H1 (cell line): Measurements from ENCODE around the gene PLPP2. TPM values are rescaled to one million over a fixed set of nuclear protein-coding genes. Genes with fewer than 3 reads are reported as not detected.

Source experiments
- CTCF ChIA-PET: fragments of 300-600 bp; sonication (Branson Sonifier 250); formaldehyde crosslinking; loops from one replicate; lab custom pipeline; 2021; ENCODE audit not compliant: partially characterized antibody; lab: Charles Lee
- POLR2A ChIA-PET: fragments of 300-600 bp; sonication (Branson Sonifier 250); formaldehyde crosslinking; loops from one replicate; lab custom pipeline; 2021; ENCODE audit warnings: inconsistent platforms; ENCODE audit not compliant: partially characterized antibody; lab: Charles Lee
- DNase-seq, 2 experiments: peaks; one replicate each; pipeline versions ENCODE4 v3.0.0 to v3.0.0-alpha.2; 2010 to 2022; ENCODE audit warnings: low spot score in 2 of 2, low read depth in 1 of 2, mixed read lengths in 1 of 2
- FAIRE-seq: peaks from 2 replicates; lab custom pipeline; 2011; peaks lifted over from hg19 to GRCh38; lab: Jason Lieb, UNC
- H2AFZ ChIP-seq: 2 replicates; pipeline ENCODE4 v1.8.1; 2012; ENCODE audit warnings: low read length, inconsistent platforms
- H2AK5ac ChIP-seq: 2 replicates; pipeline ENCODE4 v1.6.1; 2013; ENCODE audit warnings: low read depth, low read length
- H2BK120ac ChIP-seq: replicated peaks from 2 replicates; pipeline ENCODE3; 2013; ENCODE audit warnings: low read depth, low read length, inconsistent platforms
- H2BK12ac ChIP-seq: 2 replicates; pipeline ENCODE4 v1.6.1; 2013; ENCODE audit warnings: low read depth, low read length
- H2BK15ac ChIP-seq: 2 replicates; pipeline ENCODE4 v1.6.1; 2013; ENCODE audit warnings: low read length
- H2BK20ac ChIP-seq: 2 replicates; pipeline ENCODE4 v1.6.1; 2013; ENCODE audit warnings: low read length
- H2BK5ac ChIP-seq: 2 replicates; pipeline ENCODE4 v1.6.1; 2013; ENCODE audit warnings: low read depth, low read length
- H3K14ac ChIP-seq: 2 replicates; pipeline ENCODE4 v1.6.1; 2013; ENCODE audit warnings: inconsistent platforms; ENCODE audit not compliant: insufficient read length
- H3K18ac ChIP-seq: 2 replicates; pipeline ENCODE4 v1.6.1; 2013; ENCODE audit warnings: low read length; ENCODE audit errors: extremely low read depth
- H3K23ac ChIP-seq: 2 replicates; pipeline ENCODE4 v1.6.1; 2013; ENCODE audit warnings: inconsistent platforms; ENCODE audit not compliant: insufficient read length
- H3K23me2 ChIP-seq: 2 replicates; pipeline ENCODE4 v1.6.1; 2013; ENCODE audit warnings: low read depth, low read length
- H3K27ac ChIP-seq: 2 replicates; pipeline ENCODE4 v1.6.1; 2011; ENCODE audit warnings: low read depth, low read length, inconsistent platforms
- H3K27me3 ChIP-seq, 4 experiments: replicated peaks in 1 of 4; 1 replicate in 1 of 4; 2 replicates in 3 of 4; pipeline versions ENCODE4 v1.6.1 to v1.8.1; 2011 to 2013; ENCODE audit warnings: low read length in 3 of 4, mild to moderate bottlenecking in 3 of 4, inconsistent platforms in 2 of 4, mixed read lengths in 2 of 4, moderate library complexity in 1 of 4; ENCODE audit not compliant: control insufficient read depth in 3 of 4, insufficient read depth in 3 of 4; ENCODE audit errors: extremely low read depth in 1 of 4
- H3K36me3 ChIP-seq, 4 experiments: 2 replicates each; pipeline versions ENCODE4 v1.6.1 to v1.8.1; 2011 to 2013; ENCODE audit warnings: mild to moderate bottlenecking in 4 of 4, low read length in 3 of 4, moderate library complexity in 2 of 4, control low read depth in 1 of 4, inconsistent platforms in 1 of 4; ENCODE audit not compliant: insufficient read depth in 4 of 4, control insufficient read depth in 2 of 4
- H3K4ac ChIP-seq: replicated peaks from 2 replicates; pipeline ENCODE3; 2013; ENCODE audit warnings: low read length, low read depth, mixed read lengths, inconsistent platforms; ENCODE audit not compliant: insufficient read length
- H3K4me1 ChIP-seq, 4 experiments: replicated peaks in 1 of 4; 1 replicate in 1 of 4; 2 replicates in 3 of 4; pipeline versions ENCODE4 v1.6.1 to v1.8.1; 2011 to 2013; ENCODE audit warnings: low read length in 3 of 4, inconsistent platforms in 2 of 4, mixed read lengths in 1 of 4; ENCODE audit not compliant: insufficient read depth in 4 of 4, control insufficient read depth in 3 of 4
- H3K4me2 ChIP-seq, 2 experiments: 2 replicates each; pipeline versions ENCODE4 v1.6.1 to v1.8.1; 2011 to 2013; ENCODE audit warnings: low read depth in 2 of 2, low read length in 2 of 2, control low read depth in 1 of 2, inconsistent platforms in 1 of 2, mild to moderate bottlenecking in 1 of 2; ENCODE audit not compliant: insufficient read depth in 1 of 2
- H3K4me3 ChIP-seq, 4 experiments: fragments of 200-600, 300-600 bp in 1 of 4; sonication (generic), shearing (Covaris generic), sonication (Bioruptor Twin) in 1 of 4; 2 replicates each; pipeline versions ENCODE4 v1.5.1 to v1.8.1; 2011 to 2016; ENCODE audit warnings: low read length in 4 of 4, low read depth in 3 of 4, control low read depth in 2 of 4, inconsistent platforms in 2 of 4, mild to moderate bottlenecking in 2 of 4, mixed read lengths in 1 of 4, moderate library complexity in 1 of 4; ENCODE audit not compliant: insufficient read depth in 2 of 4; ENCODE audit errors: extremely low read depth in 1 of 4
- H3K56ac ChIP-seq: replicated peaks from 2 replicates; pipeline ENCODE3; 2013; ENCODE audit warnings: low read depth, mild to moderate bottlenecking, mixed read lengths, low read length, inconsistent platforms; ENCODE audit not compliant: insufficient read length
- H3K79me1 ChIP-seq: 2 replicates; pipeline ENCODE4 v1.6.1; 2013; ENCODE audit warnings: low read depth, low read length, control low read depth
- H3K79me2 ChIP-seq, 2 experiments: 2 replicates each; pipeline versions ENCODE4 v1.6.1 to v1.8.1; 2012 to 2013; ENCODE audit warnings: low read length in 2 of 2, mild to moderate bottlenecking in 2 of 2, inconsistent platforms in 1 of 2; ENCODE audit not compliant: insufficient read depth in 2 of 2, control insufficient read depth in 1 of 2
- H3K9ac ChIP-seq, 4 experiments: replicated peaks in 1 of 4; 1 replicate in 1 of 4; 2 replicates in 3 of 4; pipeline versions ENCODE4 v1.6.1 to v1.8.1; 2011 to 2013; ENCODE audit warnings: low read depth in 3 of 4, low read length in 3 of 4, control low read depth in 2 of 4, mild to moderate bottlenecking in 2 of 4, moderate library complexity in 2 of 4, inconsistent platforms in 1 of 4; ENCODE audit errors: extremely low read depth in 1 of 4
- H3K9me3 ChIP-seq, 2 experiments: 2 replicates each; pipeline versions ENCODE4 v1.6.1 to v1.8.1; 2012 to 2013; ENCODE audit warnings: mild to moderate bottlenecking in 2 of 2, moderate library complexity in 2 of 2, control low read depth in 1 of 2, inconsistent platforms in 1 of 2, low read depth in 1 of 2, low read length in 1 of 2, mixed read lengths in 1 of 2; ENCODE audit not compliant: insufficient read depth in 2 of 2
- H4K20me1 ChIP-seq, 2 experiments: replicated peaks in 1 of 2; 2 replicates each; pipeline versions ENCODE3 to v1.8.1; 2011 to 2013; ENCODE audit warnings: inconsistent platforms in 2 of 2, low read length in 2 of 2, mild to moderate bottlenecking in 1 of 2; ENCODE audit not compliant: insufficient read depth in 2 of 2, control insufficient read depth in 1 of 2
- H4K5ac ChIP-seq: 2 replicates; pipeline ENCODE4 v1.6.1; 2013; ENCODE audit warnings: low read length, low read depth, mixed read lengths, inconsistent platforms; ENCODE audit not compliant: insufficient read length
- H4K8ac ChIP-seq: 2 replicates; pipeline ENCODE4 v1.8.0; 2013; ENCODE audit warnings: mild to moderate bottlenecking, moderate library complexity, low read length, inconsistent platforms; ENCODE audit not compliant: insufficient read depth; ENCODE audit errors: extremely low read depth
- H4K91ac ChIP-seq: replicated peaks from 2 replicates; pipeline ENCODE3; 2013; ENCODE audit warnings: low read length, mixed read lengths, inconsistent platforms; ENCODE audit not compliant: insufficient read length
- KDM5A ChIP-seq: fragments of 200-600 bp; IDR thresholded peaks from 2 replicates; pipeline ENCODE4 v1.7.1; 2012; ENCODE audit warnings: mild to moderate bottlenecking, low read length, inconsistent platforms, mixed read lengths
- WGBS, 2 experiments: shearing (Covaris generic) in 1 of 2; methylation state at CpG; one replicate each; pipeline versions ENCODE4 v1.1.6 to v1.1.7; 2013 to 2015; ENCODE audit warnings: low lambda C conversion rate in 2 of 2, mixed read lengths in 2 of 2, inconsistent platforms in 1 of 2, low coverage in 1 of 2, missing lambda C conversion rate in 1 of 2; ENCODE audit not compliant: insufficient replicate concordance in 2 of 2, insufficient coverage in 1 of 2, insufficient read length in 1 of 2; ENCODE audit errors: extremely low coverage in 1 of 2, missing lambda C conversion rate in 1 of 2; 5-methylcytosine and 5-hydroxymethylcytosine counted together
- polyA plus RNA-seq, 7 experiments: library from polyadenylated mRNA; depleted of rRNA in 3 of 7; stranded (reverse) in 5 of 7; unstranded in 2 of 7; fragments of >200 nt in 5 of 7; fragments of 200-250 nt in 2 of 7; gene quantifications; 1 replicate in 5 of 7; 2 replicates in 1 of 7; 4 replicates in 1 of 7; pipeline versions ENCODE4 v1.2.1 to v1.2.3, GENCODE V29; 2011 to 2013; ENCODE audit warnings: missing spikeins in 2 of 7, mixed read lengths in 2 of 7
- total RNA-seq: library from RNA; stranded (reverse); fragmentation: NEBNext Ultra II Directional; extraction: Animal tissue kit (Norgen Biotek cat#: 25700); gene quantifications from 2 replicates; pipeline ENCODE4 v1.2.1, GENCODE V29; 2021

PLPP2 gene
- total and polyA plus RNA-seq, 2 of the 8 experiments (the other 6 are each of a cell fraction or from before 2014, with no cell fraction given), result 101 to 195 TPM

DNA sequence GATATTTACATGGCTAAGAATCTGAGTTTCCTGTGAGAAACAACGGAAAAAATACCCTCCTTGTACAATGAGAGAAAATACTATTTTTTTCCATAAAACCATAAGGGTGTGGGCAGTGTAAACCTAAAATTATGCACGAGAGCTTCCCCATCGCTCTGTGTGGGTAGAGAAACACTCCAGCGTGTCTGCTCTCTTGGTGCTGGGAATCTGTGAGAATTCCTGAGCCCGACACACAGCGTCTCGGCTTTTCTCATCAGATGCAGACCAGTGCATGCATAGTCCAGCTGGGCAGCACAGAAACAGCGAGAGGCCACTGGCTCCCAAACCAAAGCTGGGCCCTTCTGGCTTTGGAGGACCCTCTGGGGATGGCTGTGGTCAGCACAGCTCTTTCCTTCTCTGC is 12.0 kb downstream of the PLPP2 start:
- Histone ChIP-seq H4K8ac (no peak overlapping the region), H3K27ac (no peak overlapping the region), H3K9me3 (no peaks in the 10 kb centered on the region), H2AFZ (no peak overlapping the region), H4K91ac (no peak overlapping the region), H3K4me1 (peaks cover 0 to 9% (median 3%) of the 10 kb centered on the region in 4 experiments; a peak in 4 of 7 replicates), H3K4me2 (no peak overlapping the region), H2BK15ac (0 out of 2 replicates have a peak overlapping the region, but pooled peaks have one; percentile 46), H3K4ac (no peak overlapping the region), H2BK5ac (peak overlapping the region; percentile 26; the same call in 1 of the 2 replicates), H3K23me2 (no peaks in the 10 kb centered on the region), H2BK12ac (no peak overlapping the region), H3K79me1 (no peaks in the 10 kb centered on the region), H3K27me3 (no peaks in the 10 kb centered on the region), H2AK5ac (0 out of 2 replicates have a peak overlapping the region, but pooled peaks have one; percentile 56), H4K20me1 (peaks cover 0 to 9% of the 10 kb centered on the region in 2 experiments), H3K56ac (no peak overlapping the region), H3K79me2 (no peaks in the 10 kb centered on the region), H3K9ac (no peak overlapping the region), H3K4me3 (no peak overlapping the region), H3K14ac (no peak overlapping the region), H3K23ac (no peak overlapping the region), H4K5ac (no peak overlapping the region), H2BK20ac (no peak overlapping the region), H3K18ac (no peak overlapping the region), H2BK120ac (no peak overlapping the region), H3K36me3 (peaks cover 4 to 35% (median 11%) of the 10 kb centered on the region in 4 experiments; a peak in 6 of 8 replicates)
- 89% methylated on average over 8 of the region's 8 CpGs; no CpG with 5 or more reads in 1 of the 2 experiments for WGBS, 2 experiments
- DNase-seq, result no peak
- ChIA-PET POLR2A (interaction anchor here (0.8 to 9.9 kb wide), 4 partner anchors 8 to 18 kb away, joined by 3 to 88 read pairs (median 12); no protein-coding TSS in a partner anchor), CTCF (interaction anchor here (1.1 to 1.3 kb wide), 3 partner anchors 9 to 17 kb away, joined by 3 to 4 read pairs (median 3); no protein-coding TSS in a partner anchor)
- no peak for FAIRE-seq
- TF ChIP-seq KDM5A, result no peak
